ENCODE data around the gene PRKN.

DNA sequence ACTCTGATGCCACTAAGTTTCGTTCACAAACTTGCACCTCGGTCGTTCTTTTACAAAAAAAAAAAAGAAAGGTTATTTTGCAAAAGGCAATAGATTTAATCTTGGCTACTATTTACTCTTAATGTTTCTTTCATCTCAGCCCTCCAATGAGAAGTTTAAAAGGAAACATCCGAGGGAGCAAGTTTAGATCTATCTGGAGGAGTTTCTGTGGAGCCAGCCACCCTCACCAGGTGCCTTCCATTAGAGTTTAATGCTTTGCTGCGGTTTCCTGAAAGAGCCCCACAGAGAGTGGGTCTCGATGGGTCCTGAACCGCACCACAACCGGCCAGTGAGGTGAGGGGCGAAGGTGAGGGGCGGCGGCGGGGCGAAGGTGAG is 632 bp downstream of the PRKN start:
- TF ChIP-seq EZH2 (IDR thresholded peaks at IDR 0.05; ENCODE audit: insufficient read depth, low read length) (no peak), CTCF (IDR thresholded peaks at IDR 0.05; ENCODE audit: insufficient read depth, low read depth, low read length) (no peak)
